T-cell (primary cell): ENCODE data around the gene INPP5D. TPM values are rescaled to one million over a fixed set of nuclear protein-coding genes. Genes with fewer than 3 reads are reported as not detected.

ENCODE experiments used
- total RNA-seq, 35 experiments: library from RNA in 6 of 35; stranded (reverse) in 6 of 35; fragments of 120-200 nt in 1 of 35; gene quantifications; one replicate each; pipeline versions ENCODE4 v1.2.1 to v1.2.4 and lab custom pipeline; 2013 to 2026

The INPP5D gene
- total RNA-seq, 5 donors from 2014 or later (not counting 1 experiment from before 2014, with no cell fraction given) = 108 to 216 (median 135) TPM

Other genes starting within 250 kb of the INPP5D start
- 1 to 10 TPM in 4 of 5 donors, under 1 TPM in 1; 0.96 to 4.1 (median 3.2) TPM for gene SNORC, start 190.1 kb upstream of the INPP5D start, total RNA-seq
- gene NGEF, start 47.1 kb upstream of the INPP5D start, total RNA-seq = under 1 TPM in 2 of 5 donors, not detected in 3; 0.09 to 0.19 TPM
- gene NEU2, start 27.7 kb upstream of the INPP5D start, total RNA-seq = not detected
- gene ATG16L1, start 191.3 kb downstream of the INPP5D start, total RNA-seq = 100 to 1,000 TPM in 1 of 5 donors, 10 to 100 TPM in 4; 73.9 to 117 (median 83.4) TPM
- under 1 TPM in 2 of 5 donors, not detected in 3; 0.03 to 0.37 TPM for gene SAG, start 247.5 kb downstream of the INPP5D start, total RNA-seq